ENCODE data around the gene TBC1D22A.

GRCh38 chr22:47176026-47176389 is 413.6 kb downstream of the TBC1D22A start:
- TF ChIP-seq CTCF (IDR thresholded peaks at IDR 0.05) (no peak), EP300 (IDR thresholded peaks at IDR 0.05) (no peak)

Data from upper lobe of left lung (tissue), 4 donors.